IMR-90 (cell line): ENCODE measurements around the gene RAPSN. TPM values are rescaled to one million over a fixed set of nuclear protein-coding genes. Genes with fewer than 3 reads are reported as not detected.

Experiments used
- ATAC-seq: fragments of 200-7000 bp; cut with Tn5 transposase; 2 replicates; pipeline ENCODE4 v1.9.1; 2020; ENCODE audit warnings: low read depth, mild to moderate bottlenecking, moderate library complexity
- BruUV-seq: library from RNA; stranded (reverse); fragments of 400-500 nt; replicated peaks from 2 replicates; lab custom pipeline; 2021; lab: Mats Ljungman, UMichigan
- CTCF ChIA-PET: fragments of 300-600 bp; formaldehyde crosslinking; extraction: SDS; loops from one replicate; lab custom pipeline; 2021; ENCODE audit warnings: antibody characterized with exemption; lab: Yijun Ruan, JAX
- POLR2A ChIA-PET: fragments of 300-600 bp; sonication (Branson Sonifier 250); formaldehyde crosslinking; loops from one replicate; lab custom pipeline; 2022; ENCODE audit warnings: antibody characterized with exemption; ENCODE audit not compliant: unreplicated experiment; lab: Charles Lee
- DNase-seq: peaks from one replicate; pipeline ENCODE4 v3.0.0; 2013
- H2AFZ ChIP-seq: replicated peaks from 2 replicates; pipeline ENCODE3; 2013; ENCODE audit warnings: low read length, mild to moderate bottlenecking; ENCODE audit not compliant: poor library complexity
- H2AK5ac ChIP-seq: 2 replicates; pipeline ENCODE4 v1.6.1; 2013; ENCODE audit warnings: low read depth, low read length, inconsistent platforms
- H2AK9ac ChIP-seq: replicated peaks from 2 replicates; pipeline ENCODE3; 2013; ENCODE audit warnings: mild to moderate bottlenecking, low read depth, low read length, moderate library complexity; ENCODE audit not compliant: poor library complexity
- H2BK120ac ChIP-seq: 2 replicates; pipeline ENCODE4 v1.6.1; 2013; ENCODE audit warnings: low read depth, low read length, inconsistent platforms
- H2BK15ac ChIP-seq: 3 replicates; pipeline ENCODE4 v1.6.1; 2013; ENCODE audit warnings: low read depth, low read length, inconsistent platforms
- H2BK20ac ChIP-seq: 2 replicates; pipeline ENCODE4 v1.6.1; 2013; ENCODE audit warnings: low read depth, mild to moderate bottlenecking, inconsistent platforms, low read length, moderate library complexity
- H2BK5ac ChIP-seq: 2 replicates; pipeline ENCODE4 v1.6.1; 2013; ENCODE audit warnings: mild to moderate bottlenecking, low read depth, low read length, inconsistent platforms; ENCODE audit not compliant: poor library complexity, severe bottlenecking
- H3K14ac ChIP-seq: replicated peaks from 2 replicates; pipeline ENCODE4 v1.6.1; 2013; ENCODE audit warnings: low read depth, low read length, inconsistent platforms
- H3K18ac ChIP-seq: 2 replicates; pipeline ENCODE4 v1.6.1; 2013; ENCODE audit warnings: low read depth, low read length, control low read depth
- H3K23ac ChIP-seq: 2 replicates; pipeline ENCODE4 v1.6.1; 2013; ENCODE audit warnings: low read depth, low read length, inconsistent platforms
- H3K27ac ChIP-seq: 2 replicates; pipeline ENCODE4 v1.5.1; 2013; ENCODE audit warnings: mild to moderate bottlenecking, control low read depth, low read length; ENCODE audit not compliant: insufficient read depth
- H3K27me3 ChIP-seq: 2 replicates; pipeline ENCODE4 v1.6.1; 2013; ENCODE audit warnings: low read length; ENCODE audit not compliant: control insufficient read depth, insufficient read depth
- H3K36me3 ChIP-seq: 2 replicates; pipeline ENCODE4 v1.6.1; 2013; ENCODE audit warnings: low read length, mixed read lengths; ENCODE audit not compliant: control insufficient read depth, insufficient read depth
- H3K4ac ChIP-seq: 2 replicates; pipeline ENCODE4 v1.6.1; 2013; ENCODE audit warnings: low read depth, low read length, inconsistent platforms
- H3K4me1 ChIP-seq: 2 replicates; pipeline ENCODE4 v1.6.1; 2013; ENCODE audit warnings: low read length, mixed read lengths; ENCODE audit not compliant: control insufficient read depth, insufficient read depth
- H3K4me2 ChIP-seq: 2 replicates; pipeline ENCODE4 v1.6.1; 2013; ENCODE audit warnings: low read depth, mild to moderate bottlenecking, control low read depth, low read length, moderate library complexity
- H3K4me3 ChIP-seq: 2 replicates; pipeline ENCODE4 v1.5.1; 2013; ENCODE audit warnings: low read depth, mild to moderate bottlenecking, control low read depth, low read length, moderate library complexity; ENCODE audit not compliant: insufficient read depth
- H3K56ac ChIP-seq: 2 replicates; pipeline ENCODE4 v1.6.1; 2013; ENCODE audit warnings: low read length, inconsistent platforms; ENCODE audit not compliant: insufficient read depth; ENCODE audit errors: extremely low read depth
- H3K79me1 ChIP-seq, 2 experiments: 2 replicates each; pipeline ENCODE4 v1.6.1; 2013; ENCODE audit warnings: low read length in 2 of 2, inconsistent platforms in 1 of 2, low read depth in 1 of 2
- H3K9ac ChIP-seq: 2 replicates; pipeline ENCODE4 v1.6.1; 2013; ENCODE audit warnings: low read depth, low read length, control low read depth
- H3K9me1 ChIP-seq: 2 replicates; pipeline ENCODE4 v1.6.1; 2013; ENCODE audit warnings: low read length, inconsistent platforms; ENCODE audit not compliant: insufficient read depth
- H3K9me3 ChIP-seq: 2 replicates; pipeline ENCODE4 v1.6.1; 2013; ENCODE audit warnings: low read length; ENCODE audit not compliant: control insufficient read depth, insufficient read depth
- H4K20me1 ChIP-seq: 2 replicates; pipeline ENCODE4 v1.6.1; 2013; ENCODE audit warnings: low read length, inconsistent platforms; ENCODE audit not compliant: insufficient read depth
- H4K5ac ChIP-seq: 2 replicates; pipeline ENCODE4 v1.6.1; 2013; ENCODE audit warnings: mild to moderate bottlenecking, low read depth, low read length, control low read depth
- H4K8ac ChIP-seq, 2 experiments: 2 replicates each; pipeline ENCODE4 v1.6.1; 2013; ENCODE audit warnings: low read depth in 2 of 2, low read length in 2 of 2, control low read depth in 1 of 2, inconsistent platforms in 1 of 2
- H4K91ac ChIP-seq: 2 replicates; pipeline ENCODE4 v1.6.1; 2013; ENCODE audit warnings: low read depth, low read length, inconsistent platforms; ENCODE audit not compliant: insufficient read depth
- BHLHE40 ChIP-seq: fragments of 150-350 bp; IDR thresholded peaks from 2 replicates; pipeline ENCODE4 v1.6.1; 2016; ENCODE audit warnings: mild to moderate bottlenecking, low read depth, low read length
- CEBPB ChIP-seq: IDR thresholded peaks from 2 replicates; pipeline ENCODE4 v1.6.1; 2012; ENCODE audit warnings: low read depth, low read length, improper control_type of control experiment
- CHD1 ChIP-seq: IDR thresholded peaks from 2 replicates; pipeline ENCODE4 v1.6.1; 2012; ENCODE audit warnings: low read depth, low read length, improper control_type of control experiment
- FOS ChIP-seq: fragments of 150-350 bp; IDR thresholded peaks from 2 replicates; pipeline ENCODE4 v1.6.1; 2016; ENCODE audit warnings: low read depth, low read length
- MAFK ChIP-seq: IDR thresholded peaks from 2 replicates; pipeline ENCODE4 v1.6.1; 2012; ENCODE audit warnings: low read depth, low read length, improper control_type of control experiment
- MAZ ChIP-seq: IDR thresholded peaks from 2 replicates; pipeline ENCODE4 v1.6.1; 2012; ENCODE audit warnings: low read depth, mild to moderate bottlenecking, low read length, improper control_type of control experiment, moderate library complexity, borderline replicate concordance
- MXI1 ChIP-seq: IDR thresholded peaks from 2 replicates; pipeline ENCODE4 v1.6.1; 2012; ENCODE audit warnings: low read depth, mild to moderate bottlenecking, low read length, moderate library complexity, borderline replicate concordance
- NFE2L2 ChIP-seq: fragments of 150-350 bp; IDR thresholded peaks from 2 replicates; pipeline ENCODE4 v1.6.1; 2016; ENCODE audit warnings: low read depth, mild to moderate bottlenecking, low read length
- POLR2A ChIP-seq: IDR thresholded peaks from 2 replicates; pipeline ENCODE4 v1.6.1; 2012; ENCODE audit warnings: mild to moderate bottlenecking, low read depth, low read length
- RAD21 ChIP-seq: IDR thresholded peaks from 2 replicates; pipeline ENCODE4 v1.6.1; 2012; ENCODE audit warnings: low read length, improper control_type of control experiment
- RCOR1 ChIP-seq: IDR thresholded peaks from 2 replicates; pipeline ENCODE4 v1.6.1; 2012; ENCODE audit warnings: mild to moderate bottlenecking, low read length, improper control_type of control experiment; ENCODE audit not compliant: insufficient replicate concordance
- RFX5 ChIP-seq: IDR thresholded peaks from 2 replicates; pipeline ENCODE4 v1.8.0; 2012; ENCODE audit warnings: low read depth, mild to moderate bottlenecking, low read length, moderate library complexity
- SMC3 ChIP-seq: fragments of 150-350 bp; IDR thresholded peaks from 2 replicates; pipeline ENCODE4 v1.6.1; 2016; ENCODE audit warnings: low read depth, mild to moderate bottlenecking, antibody characterized with exemption, low read length, moderate library complexity
- WGBS, 2 experiments: methylation state at CpG; one replicate each; pipeline versions ENCODE4 v1.1.5 to v1.1.7; 2013; ENCODE audit warnings: missing lambda C conversion rate in 2 of 2; ENCODE audit not compliant: insufficient read length in 1 of 2; ENCODE audit errors: extremely low coverage in 2 of 2; 5-methylcytosine and 5-hydroxymethylcytosine counted together
- dilution Hi-C: fragments of 300-500 bp; cut with HindIII; formaldehyde crosslinking; loops from one replicate; pipeline ENCODE4 v1.14.3; 2018; ENCODE audit warnings: low sequenced_read_pairs; ENCODE audit not compliant: unreplicated experiment
- in situ Hi-C: fragments of 300-500 bp; cut with MboI; formaldehyde crosslinking; loops from 3 replicates; pipeline ENCODE4 v1.14.3; 2019; ENCODE audit warnings: low sequenced_read_pairs, inconsistent platforms, mixed read lengths
- intact Hi-C: fragments of 100-400 bp; cut with micrococcal nuclease; formaldehyde crosslinking; loops from 2 replicates; pipeline ENCODE4 v1.10.0; 2022
- polyA plus RNA-seq, 3 experiments: library from polyadenylated mRNA; depleted of rRNA; stranded (reverse); fragments of >200 nt; gene quantifications; 2 replicates each; pipeline ENCODE4 v1.2.3, GENCODE V29; 2012; ENCODE audit warnings: low replicate concordance in 1 of 3
- total RNA-seq: library from RNA; depleted of rRNA; stranded (reverse); fragments of >200 nt; gene quantifications from 2 replicates; pipeline ENCODE4 v1.2.3, GENCODE V29; 2012
- TF ChIP-seq, protein P1 (sequence below): conservative IDR thresholded peaks from 2 replicates; pipeline ENCODE4 v1.5.1; 2012; ENCODE audit warnings: mild to moderate bottlenecking, low read depth, low read length, improper control_type of control experiment
- TF ChIP-seq, protein P2 (sequence below): fragments of 150-350 bp; IDR thresholded peaks from 2 replicates; pipeline ENCODE4 v1.6.1; 2017; ENCODE audit warnings: mild to moderate bottlenecking, antibody characterized with exemption, low read length, low read depth

RAPSN gene
- total and polyA plus RNA-seq, 2 of the 4 experiments (the other 2 are of a cell fraction) = 0.03 TPM; not detected in 1

DNA sequence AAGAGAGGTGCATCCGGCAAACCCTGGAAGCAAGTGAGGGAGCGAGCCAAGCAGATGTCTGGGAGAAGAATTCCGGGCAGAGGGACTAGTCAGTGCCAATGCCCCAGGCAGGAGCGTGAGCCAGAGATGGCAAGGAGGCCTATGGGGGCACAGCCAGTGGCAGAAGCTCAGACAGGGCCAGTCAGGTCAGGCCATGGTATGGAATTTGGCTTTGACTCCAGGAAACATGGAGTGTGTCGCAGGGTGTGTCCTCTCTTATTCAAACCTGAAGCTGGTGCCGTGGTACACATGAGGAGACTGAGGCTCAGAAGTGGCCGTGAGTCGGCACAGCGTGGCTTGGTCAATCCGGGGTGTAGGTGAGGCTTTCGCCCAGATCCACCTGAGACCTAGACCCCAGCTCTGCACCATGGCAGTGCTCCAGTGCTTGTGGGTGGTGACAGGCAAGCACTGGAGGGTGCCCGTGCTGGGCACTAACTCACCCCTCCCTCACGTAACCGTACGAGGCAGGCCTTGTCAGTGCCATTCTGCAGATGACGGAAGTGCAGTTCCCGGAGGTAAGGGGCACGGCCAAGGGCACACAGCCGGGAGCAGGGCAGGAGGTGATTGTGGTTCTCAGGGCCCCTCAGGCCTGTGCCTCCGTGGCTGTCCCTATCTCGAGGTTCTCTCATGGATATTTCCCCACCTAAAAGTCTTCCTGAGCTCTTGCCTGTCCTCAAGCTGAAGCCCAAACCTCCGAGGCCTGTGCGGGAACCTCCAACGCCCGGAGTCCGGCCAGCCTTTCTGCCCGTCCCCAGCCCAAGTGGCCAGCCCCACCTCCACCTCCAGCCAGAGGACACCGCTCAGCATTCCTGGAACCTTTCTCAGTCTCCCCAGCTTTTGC is 60.0 kb downstream of the RAPSN start:
- peaks cover 8% of the 10 kb centered on the region for H3K4me1 ChIP-seq
- no peaks in the 10 kb centered on the region for H4K20me1 ChIP-seq
- no peak overlapping the region for H3K18ac ChIP-seq
- H3K4ac ChIP-seq = no peak overlapping the region
- no peak overlapping the region for H3K14ac ChIP-seq
- H2BK15ac ChIP-seq = no peak overlapping the region
- no peak overlapping the region for H3K4me3 ChIP-seq
- 87% methylated on average over 18 of the region's 28 CpGs; no CpG with 5 or more reads in 1 of the 2 experiments for WGBS, 2 experiments
- no TSS peak for BruUV-seq
- H2AK9ac ChIP-seq = peak overlapping the region; percentile 28
- H3K36me3 ChIP-seq = no peaks in the 10 kb centered on the region
- no peak overlapping the region for H3K23ac ChIP-seq
- no peak overlapping the region for H3K9ac ChIP-seq
- H4K5ac ChIP-seq = no peak overlapping the region
- H2BK120ac ChIP-seq = no peak overlapping the region
- no peaks in the 10 kb centered on the region for H3K79me1 ChIP-seq
- ATAC-seq = no peak
- H3K4me2 ChIP-seq = no peak overlapping the region
- no peak overlapping the region for H2AK5ac ChIP-seq
- ChIA-PET CTCF (interaction anchor here (0.7 to 1.4 kb wide), 2 partner anchors 15 to 66 kb away, joined by 5 to 6 read pairs; no protein-coding TSS in a partner anchor), POLR2A (no interaction called here)
- no peak overlapping the region for H2BK5ac ChIP-seq
- no peak overlapping the region for H3K27ac ChIP-seq
- peaks cover 4% of the 10 kb centered on the region for H3K9me1 ChIP-seq
- H4K91ac ChIP-seq = no peak overlapping the region
- no peak overlapping the region for H2BK20ac ChIP-seq
- H3K27me3 ChIP-seq = no peaks in the 10 kb centered on the region
- DNase-seq = no peak
- in situ Hi-C loops (no loop called here), intact Hi-C loops (no loop called here), dilution Hi-C loops (no loop called here)
- no peak overlapping the region for H2AFZ ChIP-seq
- no peak overlapping the region for H4K8ac ChIP-seq
- no peaks in the 10 kb centered on the region for H3K9me3 ChIP-seq
- no peak overlapping the region for H3K56ac ChIP-seq
- TF ChIP-seq BHLHE40 = no peak
- no peak for TF ChIP-seq RCOR1
- no peak for TF ChIP-seq RAD21
- no peak for TF ChIP-seq POLR2A
- TF ChIP-seq SMC3 = no peak
- no peak for TF ChIP-seq NFE2L2
- TF ChIP-seq MAFK = no peak
- no peak for TF ChIP-seq CEBPB
- TF ChIP-seq FOS = no peak
- TF ChIP-seq MAZ = no peak
- no peak for TF ChIP-seq MXI1
- TF ChIP-seq, protein P1, sequence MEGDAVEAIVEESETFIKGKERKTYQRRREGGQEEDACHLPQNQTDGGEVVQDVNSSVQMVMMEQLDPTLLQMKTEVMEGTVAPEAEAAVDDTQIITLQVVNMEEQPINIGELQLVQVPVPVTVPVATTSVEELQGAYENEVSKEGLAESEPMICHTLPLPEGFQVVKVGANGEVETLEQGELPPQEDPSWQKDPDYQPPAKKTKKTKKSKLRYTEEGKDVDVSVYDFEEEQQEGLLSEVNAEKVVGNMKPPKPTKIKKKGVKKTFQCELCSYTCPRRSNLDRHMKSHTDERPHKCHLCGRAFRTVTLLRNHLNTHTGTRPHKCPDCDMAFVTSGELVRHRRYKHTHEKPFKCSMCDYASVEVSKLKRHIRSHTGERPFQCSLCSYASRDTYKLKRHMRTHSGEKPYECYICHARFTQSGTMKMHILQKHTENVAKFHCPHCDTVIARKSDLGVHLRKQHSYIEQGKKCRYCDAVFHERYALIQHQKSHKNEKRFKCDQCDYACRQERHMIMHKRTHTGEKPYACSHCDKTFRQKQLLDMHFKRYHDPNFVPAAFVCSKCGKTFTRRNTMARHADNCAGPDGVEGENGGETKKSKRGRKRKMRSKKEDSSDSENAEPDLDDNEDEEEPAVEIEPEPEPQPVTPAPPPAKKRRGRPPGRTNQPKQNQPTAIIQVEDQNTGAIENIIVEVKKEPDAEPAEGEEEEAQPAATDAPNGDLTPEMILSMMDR = no peak
- TF ChIP-seq, protein P2, sequence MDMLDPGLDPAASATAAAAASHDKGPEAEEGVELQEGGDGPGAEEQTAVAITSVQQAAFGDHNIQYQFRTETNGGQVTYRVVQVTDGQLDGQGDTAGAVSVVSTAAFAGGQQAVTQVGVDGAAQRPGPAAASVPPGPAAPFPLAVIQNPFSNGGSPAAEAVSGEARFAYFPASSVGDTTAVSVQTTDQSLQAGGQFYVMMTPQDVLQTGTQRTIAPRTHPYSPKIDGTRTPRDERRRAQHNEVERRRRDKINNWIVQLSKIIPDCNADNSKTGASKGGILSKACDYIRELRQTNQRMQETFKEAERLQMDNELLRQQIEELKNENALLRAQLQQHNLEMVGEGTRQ = no peak
- TF ChIP-seq CHD1 = no peak
- TF ChIP-seq RFX5 = no peak
